KBM-7 (cell line): ENCODE results near the gene TSPAN33.
"Not testable (repeated sequence)": the region's sequence is repeated elsewhere in the genome, so short reads cannot be mapped to it uniquely, and the experiment has no call there.

Experiments used
- DNase-seq: peaks from one replicate; pipeline ENCODE4 v3.0.0-alpha.2; 2015
- in situ Hi-C: fragments of 300-500 bp; cut with MboI; formaldehyde crosslinking; loops from 2 replicates; pipeline ENCODE4 v1.14.3; 2020; ENCODE audit warnings: low sequenced_read_pairs, low pct_unique_long_range_greater_than_20kb, mixed read lengths

TSPAN33 gene, protein sequence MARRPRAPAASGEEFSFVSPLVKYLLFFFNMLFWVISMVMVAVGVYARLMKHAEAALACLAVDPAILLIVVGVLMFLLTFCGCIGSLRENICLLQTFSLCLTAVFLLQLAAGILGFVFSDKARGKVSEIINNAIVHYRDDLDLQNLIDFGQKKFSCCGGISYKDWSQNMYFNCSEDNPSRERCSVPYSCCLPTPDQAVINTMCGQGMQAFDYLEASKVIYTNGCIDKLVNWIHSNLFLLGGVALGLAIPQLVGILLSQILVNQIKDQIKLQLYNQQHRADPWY

DNA sequence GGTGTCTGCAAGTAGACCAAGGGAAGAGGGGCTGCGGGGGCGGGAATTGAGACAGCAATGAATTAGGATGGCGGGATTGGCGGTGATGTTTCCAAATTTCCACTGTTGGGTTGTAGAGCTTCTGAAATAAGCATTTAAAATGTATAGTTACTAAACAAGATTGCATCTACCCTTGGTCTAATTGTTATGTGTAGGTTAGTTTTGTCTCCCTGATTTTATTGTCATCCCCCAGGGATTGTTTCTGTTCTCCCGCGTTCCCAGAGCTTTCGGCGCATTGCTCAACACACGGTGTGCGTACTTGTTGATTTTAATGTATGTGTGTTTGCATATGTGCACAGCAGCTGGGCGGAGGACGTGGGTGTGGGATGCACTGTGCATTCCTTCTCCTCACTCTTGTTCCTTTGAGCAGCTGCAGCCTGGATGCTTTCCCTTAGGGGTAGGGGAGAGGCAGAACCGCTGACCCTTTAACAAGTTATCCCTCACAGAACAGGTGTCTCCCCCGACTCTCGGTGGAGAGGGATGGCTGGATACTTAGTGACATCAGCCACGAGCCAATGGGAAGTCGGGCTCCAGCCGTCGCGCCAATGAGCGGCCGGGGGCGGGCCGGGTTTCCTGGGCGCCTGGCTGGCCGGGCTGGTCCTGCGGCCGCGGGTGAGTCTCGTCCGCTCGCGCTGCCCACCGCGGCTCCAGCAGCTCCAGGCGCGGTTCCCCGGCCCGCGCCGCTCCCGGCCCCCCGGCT, at the start of gene TSPAN33:
TSPAN33 (plus strand) TSS at position 613 of the 739 bp plus-strand sequence. CDS start 274 bp downstream, outside the sequence.
- in situ Hi-C loops: no loop called here
- DNase-seq: peak; percentile 60

DNA sequence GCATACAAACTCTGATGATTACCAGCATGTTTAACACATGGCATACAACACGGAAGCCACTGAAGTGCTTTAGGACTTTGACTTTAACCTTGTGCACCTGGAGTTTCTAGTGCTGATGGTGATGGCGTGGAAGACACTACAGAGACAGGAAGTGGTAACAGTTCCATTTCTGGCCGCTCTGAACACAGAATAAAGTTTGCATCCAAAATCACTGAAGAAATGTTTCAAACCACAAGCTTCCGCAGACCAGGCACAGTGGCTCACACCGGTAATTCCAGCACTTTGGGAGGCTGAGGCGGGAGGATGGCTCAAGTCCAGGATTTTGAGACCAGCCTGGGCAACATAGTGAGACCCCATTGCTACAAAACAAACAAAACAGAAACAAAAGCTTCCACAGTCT, 49.2 kb upstream of the TSPAN33 start:
- in situ Hi-C loops: no loop called here
- DNase-seq: no peak

- in situ Hi-C loops: no loop called here
Observed at GRCh38 chr7:129098409-129099084, 46.0 kb upstream of the TSPAN33 start.

DNA sequence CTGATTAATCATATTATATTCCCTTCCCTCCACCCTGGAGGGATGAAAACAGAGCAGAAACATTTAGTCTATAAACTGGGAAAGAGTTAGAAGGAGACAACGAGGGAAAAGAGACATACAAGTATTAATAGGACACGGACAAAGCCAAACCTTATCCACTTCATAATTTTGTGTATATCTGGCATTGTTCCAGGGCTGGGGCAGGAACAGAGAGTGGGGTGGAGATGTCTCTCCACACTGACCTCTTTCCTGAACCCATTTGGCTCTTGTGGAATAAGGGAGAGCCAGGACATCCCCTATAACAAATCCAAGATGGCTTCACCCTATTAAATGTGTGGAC, 43.7 kb upstream of the TSPAN33 start:
- in situ Hi-C loops: no loop called here
- DNase-seq: no peak

More at GRCh38 chr7:129098409-129099084, 46.0 kb upstream of the TSPAN33 start:
- DNase-seq: no peak

GRCh38 chr7:129101746-129102145, 42.8 kb upstream of the TSPAN33 start:
- no peak for DNase-seq
- in situ Hi-C loops: no loop called here

GRCh38 chr7:129103561-129104324, 40.8 kb upstream of the TSPAN33 start:
- in situ Hi-C loops: no loop called here

GRCh38 chr7:129108581-129108980, 35.9 kb upstream of the TSPAN33 start:
- DNase-seq: no peak
- in situ Hi-C loops: no loop called here

More at GRCh38 chr7:129103561-129104324, 40.8 kb upstream of the TSPAN33 start:
- DNase-seq: no peak

GRCh38 chr7:129110258-129110981, 34.1 kb upstream of the TSPAN33 start:
- no peak for DNase-seq
- in situ Hi-C loops: no loop called here

DNA sequence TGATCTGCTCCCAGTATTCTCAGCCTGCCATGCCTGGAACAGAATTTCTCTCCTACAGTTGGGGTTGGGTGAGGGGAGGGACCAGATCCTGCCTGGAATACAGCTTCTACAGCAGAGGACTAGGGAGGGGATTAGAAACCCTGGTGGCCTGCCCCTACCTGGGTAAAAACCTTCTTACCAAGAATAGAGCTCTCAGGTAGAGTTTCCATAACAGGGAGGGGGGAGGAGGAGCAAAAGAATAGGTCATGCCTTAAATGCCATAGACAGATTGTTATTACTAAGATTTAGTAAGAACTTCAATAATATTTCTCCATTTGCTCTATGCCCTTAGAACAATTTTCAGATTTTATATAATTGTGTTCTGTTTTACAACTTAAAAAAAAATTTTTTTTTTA, 33.5 kb upstream of the TSPAN33 start:
- in situ Hi-C loops: no loop called here
- no peak for DNase-seq

DNA sequence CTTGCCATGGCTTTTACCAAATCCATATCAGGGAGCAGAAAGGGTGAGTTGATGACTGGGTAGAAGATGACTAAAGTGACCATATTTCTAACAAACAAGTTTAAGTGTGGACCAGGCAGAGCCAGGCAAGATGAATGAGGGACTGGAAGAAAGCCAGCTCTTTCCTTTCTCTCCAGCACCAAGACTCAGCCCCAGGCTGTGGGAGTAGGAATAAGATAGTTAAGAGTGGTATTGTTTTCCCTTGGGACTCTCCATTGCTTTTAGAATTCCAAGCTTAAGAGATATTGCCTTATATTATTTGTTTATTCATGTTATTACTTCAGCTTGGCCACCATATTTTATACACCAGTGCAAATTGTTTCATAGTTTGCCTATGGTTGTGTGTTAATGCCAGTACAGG, 28.8 kb upstream of the TSPAN33 start:
- in situ Hi-C loops: no loop called here
- no peak for DNase-seq

DNA sequence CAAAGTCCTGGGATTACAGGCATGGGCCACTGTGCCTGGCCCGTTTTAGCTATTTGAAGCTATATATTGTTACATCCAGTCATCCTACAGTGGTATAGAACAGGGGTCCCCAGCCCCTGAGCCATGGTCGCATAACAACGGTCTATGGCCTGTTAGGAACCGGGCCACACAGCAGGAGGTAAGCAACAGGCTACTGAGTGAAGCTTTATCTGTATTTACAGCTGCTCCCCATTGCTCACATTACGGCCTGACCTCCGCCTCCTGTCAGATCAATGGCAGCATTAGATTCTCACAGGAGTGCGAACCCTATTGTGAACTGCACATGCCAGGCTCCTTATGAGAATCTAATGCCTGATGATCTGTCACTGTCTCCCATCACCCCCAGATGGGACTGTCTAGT, 26.3 kb upstream of the TSPAN33 start:
- in situ Hi-C loops: no loop called here

DNA sequence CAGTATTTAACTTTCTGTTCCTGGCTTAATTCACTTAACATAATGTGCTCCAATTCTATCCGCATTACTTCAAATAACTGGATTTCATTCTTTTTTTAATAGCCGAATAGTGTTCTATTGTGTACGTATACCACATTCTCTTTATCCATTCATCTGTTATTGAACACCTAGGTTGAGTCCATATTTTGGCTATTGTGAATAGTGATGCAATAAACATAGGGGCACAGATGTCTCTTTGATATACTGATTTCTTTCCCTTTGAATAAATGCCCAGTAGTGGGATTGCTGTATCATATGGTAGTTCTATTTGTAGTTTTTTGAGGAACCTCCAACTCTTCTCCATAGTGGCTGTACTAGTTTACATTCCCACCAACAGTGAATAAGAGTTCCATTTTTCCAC, 25.5 kb upstream of the TSPAN33 start:
- no peak for DNase-seq
- in situ Hi-C loops: no loop called here

More for the DNA sequence above, 26.3 kb upstream of the TSPAN33 start:
- DNase-seq: no peak

- in situ Hi-C loops: not testable (repeated sequence)
- DNase-seq: peak; percentile 91
Observed at GRCh38 chr7:129121501-129122077, 22.9 kb upstream of the TSPAN33 start.

DNA sequence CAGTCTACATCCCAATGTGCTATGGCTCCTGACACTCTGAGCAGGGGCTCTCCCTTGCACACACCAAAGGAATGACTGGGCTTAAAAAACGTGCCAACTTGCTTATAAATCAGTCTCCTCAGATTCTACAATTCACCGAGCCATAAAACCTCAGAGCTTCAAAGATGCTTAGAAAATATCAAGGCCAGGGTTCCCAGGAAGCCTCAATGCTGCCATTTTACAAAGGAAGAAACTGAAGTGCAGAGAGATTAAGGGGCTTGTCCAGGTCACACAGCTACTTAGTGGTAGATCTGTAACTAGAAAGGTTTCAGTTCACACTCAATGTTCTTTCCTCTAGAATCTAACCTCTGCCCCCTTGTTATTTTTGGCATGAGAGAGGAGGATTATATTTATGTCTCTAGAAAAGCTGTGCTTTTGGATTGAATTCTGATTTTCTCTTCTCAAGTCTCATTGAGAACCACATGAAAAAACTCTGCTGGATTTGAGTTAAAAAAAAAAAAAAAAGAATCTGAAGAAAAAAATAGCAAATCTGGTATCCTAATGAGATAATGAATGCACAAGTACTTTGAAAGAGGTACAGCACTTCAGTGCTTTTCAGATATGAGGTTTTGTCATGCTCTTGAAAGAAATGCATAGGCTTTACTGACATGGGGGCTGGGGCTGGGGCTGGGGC, 22.3 kb upstream of the TSPAN33 start:
- no peak for DNase-seq
- in situ Hi-C loops: no loop called here

GRCh38 chr7:129122751-129123509, 21.6 kb upstream of the TSPAN33 start:
- DNase-seq: peak; percentile 86
- in situ Hi-C loops: no loop called here

DNA sequence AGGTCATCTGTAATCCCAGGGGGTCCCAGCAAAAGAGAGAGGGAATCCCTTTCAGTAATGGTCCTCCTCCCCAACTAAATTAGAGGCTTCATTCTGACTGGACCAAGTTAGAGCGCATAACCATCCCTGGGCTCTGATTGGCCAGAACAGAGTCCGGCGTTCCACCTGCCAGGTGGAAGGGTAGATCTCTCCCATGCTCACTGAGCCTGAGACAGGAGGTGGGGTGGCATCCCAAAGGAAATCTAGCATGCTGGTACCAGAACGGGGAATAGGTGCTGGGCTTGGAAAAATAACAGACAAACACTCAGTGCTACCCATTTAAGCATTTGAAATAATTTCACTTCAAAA, 21.0 kb upstream of the TSPAN33 start:
- DNase-seq: no peak
- in situ Hi-C loops: no loop called here

GRCh38 chr7:129126314-129126713, 18.2 kb upstream of the TSPAN33 start:
- no peak for DNase-seq
- in situ Hi-C loops: no loop called here
